GM21529 (cell line): ENCODE data around the gene SSX2IP.
"Not testable (repeated sequence)": the region's sequence is repeated elsewhere in the genome, so short reads cannot be mapped to it uniquely, and the experiment has no call there.

Experiments
- ATAC-seq: cut with Tn5 transposase; IDR thresholded peaks from one replicate; pipeline ENCODE4 v1.9.1; 2021; ENCODE audit not compliant: unreplicated experiment

Gene SSX2IP, protein sequence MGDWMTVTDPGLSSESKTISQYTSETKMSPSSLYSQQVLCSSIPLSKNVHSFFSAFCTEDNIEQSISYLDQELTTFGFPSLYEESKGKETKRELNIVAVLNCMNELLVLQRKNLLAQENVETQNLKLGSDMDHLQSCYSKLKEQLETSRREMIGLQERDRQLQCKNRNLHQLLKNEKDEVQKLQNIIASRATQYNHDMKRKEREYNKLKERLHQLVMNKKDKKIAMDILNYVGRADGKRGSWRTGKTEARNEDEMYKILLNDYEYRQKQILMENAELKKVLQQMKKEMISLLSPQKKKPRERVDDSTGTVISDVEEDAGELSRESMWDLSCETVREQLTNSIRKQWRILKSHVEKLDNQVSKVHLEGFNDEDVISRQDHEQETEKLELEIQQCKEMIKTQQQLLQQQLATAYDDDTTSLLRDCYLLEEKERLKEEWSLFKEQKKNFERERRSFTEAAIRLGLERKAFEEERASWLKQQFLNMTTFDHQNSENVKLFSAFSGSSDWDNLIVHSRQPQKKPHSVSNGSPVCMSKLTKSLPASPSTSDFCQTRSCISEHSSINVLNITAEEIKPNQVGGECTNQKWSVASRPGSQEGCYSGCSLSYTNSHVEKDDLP

DNA sequence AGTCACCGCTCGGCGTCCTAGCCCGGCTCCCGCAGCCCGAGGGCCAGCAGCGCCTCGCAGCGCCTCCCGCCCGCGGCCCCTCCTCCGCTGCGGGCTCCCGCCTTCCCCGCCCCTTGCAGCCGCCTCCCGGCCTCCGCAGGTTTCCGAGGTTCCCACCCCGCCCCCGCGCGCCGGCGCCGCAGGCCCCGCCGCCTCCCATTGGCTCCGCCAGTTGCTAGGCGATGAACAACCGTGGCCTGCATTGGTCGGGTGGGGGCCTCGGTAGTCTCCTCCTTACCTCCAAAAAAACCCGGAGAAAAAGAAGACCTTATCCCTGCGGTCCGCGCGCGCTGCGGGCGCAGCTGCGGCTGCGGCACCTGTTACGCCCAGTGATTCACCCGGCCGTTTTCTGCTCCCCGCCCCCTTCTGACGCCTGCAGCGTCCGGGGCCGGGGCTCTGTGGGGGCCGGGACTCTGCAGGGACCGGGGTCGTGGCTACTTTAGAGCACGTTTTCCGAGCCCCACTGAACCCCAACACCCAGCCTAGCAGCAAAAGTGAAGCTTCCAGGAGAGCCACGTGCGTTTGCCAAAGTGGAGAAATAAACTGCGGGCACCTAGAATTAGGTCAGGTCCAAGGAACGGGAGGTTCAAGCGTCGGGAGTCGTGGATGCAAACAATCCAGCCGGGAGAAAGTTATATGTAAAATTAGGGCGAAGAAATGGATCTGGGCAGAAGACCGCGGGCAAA is at the start of gene SSX2IP:
TSS of gene SSX2IP (minus strand) at position 65 of the 725 bp plus-strand sequence. CDS start 19,242 bp downstream, outside the sequence.
- peak; percentile 90 for ATAC-seq

DNA sequence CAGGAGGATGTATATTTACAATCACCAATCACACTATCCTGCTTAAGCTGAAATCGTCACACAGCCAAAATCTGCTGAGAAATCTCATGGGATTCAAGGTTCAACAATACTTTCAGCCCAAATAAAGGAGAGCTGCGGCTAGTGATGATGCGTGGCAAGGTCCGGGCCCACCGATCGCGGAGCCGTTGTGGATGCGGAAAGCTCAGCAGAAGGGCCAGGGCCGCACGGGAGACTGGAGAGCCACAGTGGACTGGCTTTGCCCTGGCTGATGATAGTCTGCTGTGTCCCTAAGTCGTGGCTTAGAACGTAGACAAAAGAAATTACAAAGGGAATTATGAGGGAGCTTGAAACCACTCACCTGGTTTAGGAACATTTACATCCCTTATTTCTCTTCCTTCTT is 48.0 kb upstream of the SSX2IP start:
- no peak for ATAC-seq

DNA sequence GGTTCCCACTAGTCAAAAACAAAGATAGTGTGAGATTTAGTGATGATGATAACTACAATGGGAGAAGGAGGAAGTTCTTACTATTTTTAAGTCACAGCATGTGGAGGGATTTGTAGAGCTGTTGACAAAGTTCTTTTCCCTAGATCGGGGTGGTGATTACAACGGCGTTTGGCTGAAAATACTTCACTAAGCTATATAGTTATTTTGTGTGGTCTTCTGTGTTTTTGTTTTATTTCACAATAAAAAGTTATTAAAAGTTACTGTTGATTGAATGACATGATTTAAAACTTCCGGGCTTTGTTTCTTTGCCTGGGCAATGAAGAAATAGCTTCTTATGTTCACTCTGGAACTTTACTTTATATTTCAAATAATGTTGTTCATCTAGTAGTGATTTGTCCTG is 47.3 kb upstream of the SSX2IP start:
- ATAC-seq = no peak

DNA sequence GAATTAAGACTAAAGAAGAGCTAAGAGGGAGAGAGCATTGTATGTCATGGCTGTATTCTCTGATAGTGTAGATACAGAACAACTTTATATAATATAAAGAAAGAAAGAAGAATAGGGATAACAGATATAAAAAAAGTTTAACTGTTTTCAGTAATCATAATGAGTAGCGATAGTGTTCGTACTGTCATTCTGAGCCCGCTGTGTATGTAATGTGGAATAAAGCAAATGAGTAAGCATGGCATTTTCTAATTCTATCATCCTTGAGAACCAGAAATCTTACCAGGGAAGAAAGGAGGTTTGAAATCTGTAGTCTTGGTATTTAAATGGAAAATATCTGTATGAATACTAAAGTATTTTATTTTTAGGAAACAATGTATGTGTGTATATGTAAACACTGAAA is 46.7 kb upstream of the SSX2IP start:
- ATAC-seq = no peak

DNA sequence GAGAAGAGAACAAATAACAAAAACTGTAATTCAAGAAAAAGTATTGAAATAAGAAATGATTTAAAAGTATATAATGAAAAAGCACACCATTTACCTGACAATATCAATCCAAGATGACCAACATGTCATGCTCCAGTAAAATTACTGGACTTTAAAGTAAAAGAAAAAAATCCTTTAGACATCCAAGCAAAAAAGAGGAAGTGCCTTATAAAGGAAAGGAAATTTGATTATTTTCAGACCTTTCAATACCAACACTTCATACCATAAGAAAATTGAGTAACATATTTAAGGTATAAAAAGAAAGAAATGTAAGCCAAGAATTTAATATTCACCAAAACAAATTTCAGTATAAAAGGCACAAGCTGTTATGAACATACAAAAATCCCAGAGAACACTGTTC is 46.2 kb upstream of the SSX2IP start:
- no peak for ATAC-seq

- no peak for ATAC-seq
Observed at GRCh38 chr1:84735483-84735882, 45.2 kb upstream of the SSX2IP start.

DNA sequence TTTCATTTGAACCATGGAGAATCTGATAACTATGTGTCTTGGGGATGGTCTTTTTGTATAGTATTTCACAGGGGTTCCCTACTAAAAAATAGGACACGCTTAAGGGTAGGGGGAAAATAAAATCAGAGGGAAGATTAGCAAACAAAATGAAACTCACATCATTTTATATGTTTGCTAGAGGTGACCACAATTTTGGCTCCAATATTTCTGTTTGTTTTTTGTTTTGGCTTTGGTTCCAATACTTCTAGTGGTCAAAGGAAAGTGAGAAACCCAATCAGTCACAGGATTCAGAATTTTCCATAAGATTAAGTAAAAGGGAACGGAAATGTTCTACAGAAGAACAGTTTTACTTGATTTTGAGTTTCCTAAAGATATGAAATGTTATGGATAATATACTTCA is 42.3 kb upstream of the SSX2IP start:
- no peak for ATAC-seq

DNA sequence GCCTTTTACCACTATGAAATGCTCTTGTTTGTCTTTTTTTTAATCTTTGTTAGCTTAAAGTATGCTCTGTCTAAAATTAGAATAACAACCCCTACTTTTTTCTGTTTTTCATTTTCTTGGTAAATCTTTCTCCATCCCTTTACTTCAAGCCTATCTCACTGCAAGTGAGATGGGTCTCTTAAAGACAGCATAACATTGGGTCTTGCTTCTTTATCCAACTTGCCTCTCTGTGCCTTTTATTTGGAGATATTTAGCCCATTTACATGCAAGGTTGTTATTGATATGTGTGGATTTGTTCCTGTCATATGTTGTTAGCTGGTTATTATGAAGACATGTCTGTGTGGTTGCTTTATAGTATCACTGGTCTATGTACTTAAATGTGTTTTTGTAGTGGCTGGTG is 41.3 kb upstream of the SSX2IP start:
- ATAC-seq = no peak

DNA sequence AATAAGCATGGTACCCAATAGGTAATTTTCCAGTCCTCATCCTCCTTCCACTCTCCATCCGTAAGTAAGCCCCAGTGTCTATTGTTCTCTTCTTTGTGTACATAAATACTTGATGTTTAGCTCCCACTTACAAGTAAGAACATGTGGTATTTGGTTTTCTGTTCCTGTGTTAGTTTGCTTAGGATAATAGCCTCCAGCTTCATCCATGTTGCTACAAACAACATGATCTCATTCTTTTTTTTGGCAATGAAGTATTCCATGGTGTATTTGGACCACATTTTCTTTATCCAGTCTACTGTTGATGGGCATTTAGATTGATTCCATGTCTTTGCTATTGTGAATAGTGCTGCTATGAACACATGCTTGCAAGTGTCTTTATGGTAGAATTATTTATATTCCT is 37.5 kb upstream of the SSX2IP start:
- ATAC-seq = not testable (repeated sequence)

DNA sequence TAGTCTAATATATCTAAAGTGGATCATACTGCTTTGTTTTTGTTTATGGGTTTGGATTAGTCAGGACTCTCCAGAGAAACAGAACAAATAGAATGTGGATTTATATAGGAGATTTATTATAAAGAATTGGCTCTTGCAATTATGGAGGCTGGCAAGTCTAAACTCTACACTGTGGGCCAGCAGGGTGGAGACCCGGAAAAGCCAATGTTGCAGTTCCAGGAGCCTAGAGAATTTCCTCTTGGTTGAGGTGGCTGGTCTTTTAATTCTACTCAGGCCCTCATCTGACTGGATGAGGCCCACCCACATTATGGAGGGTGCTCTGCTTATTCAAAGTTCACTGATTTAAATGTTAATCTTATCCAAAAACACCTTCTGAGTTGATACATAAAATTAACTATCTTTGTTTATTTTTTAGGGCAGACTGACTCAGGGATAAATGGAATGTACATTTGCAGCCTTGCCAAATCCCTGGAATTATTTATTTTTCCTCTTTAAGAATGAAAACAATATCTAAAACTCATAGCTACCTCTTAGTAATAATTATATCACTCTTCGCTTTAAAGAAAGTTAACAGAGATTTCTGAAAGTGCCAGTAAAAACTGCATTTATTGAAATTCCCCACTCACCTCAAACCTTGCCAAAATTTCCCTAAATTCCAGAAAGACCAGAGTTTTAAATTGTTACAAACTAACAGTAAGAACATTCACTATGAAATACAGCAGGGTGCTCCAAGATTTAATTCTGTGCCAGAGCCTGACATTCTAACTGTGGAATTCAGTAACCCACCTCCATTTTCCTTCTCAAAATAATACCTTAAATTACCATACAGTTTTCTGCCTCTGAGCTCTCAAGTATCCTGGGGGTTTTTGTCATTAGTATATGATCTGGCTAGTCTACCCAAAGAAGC is 36.6 kb upstream of the SSX2IP start:
- ATAC-seq = no peak

GRCh38 chr1:84724128-84724860 is 34.0 kb upstream of the SSX2IP start:
- no peak for ATAC-seq

DNA sequence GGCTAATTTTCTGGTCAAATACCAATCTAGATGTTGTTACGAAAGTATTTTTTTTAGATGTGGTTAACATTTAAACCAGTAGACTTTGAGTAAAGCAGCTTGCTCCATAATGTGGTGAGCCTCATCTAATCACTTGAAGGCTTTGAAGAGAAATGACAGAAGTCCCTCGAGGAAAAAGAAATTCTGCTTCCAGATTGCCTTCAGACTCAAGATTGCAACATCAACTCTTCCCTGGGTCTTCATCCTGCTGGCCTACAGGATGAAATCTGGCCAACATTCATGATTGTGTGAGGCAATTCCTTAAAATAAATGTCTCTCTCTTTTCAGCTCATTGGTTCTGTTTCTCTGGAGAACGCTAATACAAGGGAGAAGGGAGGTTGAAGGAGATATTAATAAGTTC is 32.5 kb upstream of the SSX2IP start:
- ATAC-seq = no peak

GRCh38 chr1:84721872-84722271 is 31.6 kb upstream of the SSX2IP start:
- not testable (repeated sequence) for ATAC-seq

- no peak for ATAC-seq
Observed at GRCh38 chr1:84721152-84721551, 30.9 kb upstream of the SSX2IP start.

DNA sequence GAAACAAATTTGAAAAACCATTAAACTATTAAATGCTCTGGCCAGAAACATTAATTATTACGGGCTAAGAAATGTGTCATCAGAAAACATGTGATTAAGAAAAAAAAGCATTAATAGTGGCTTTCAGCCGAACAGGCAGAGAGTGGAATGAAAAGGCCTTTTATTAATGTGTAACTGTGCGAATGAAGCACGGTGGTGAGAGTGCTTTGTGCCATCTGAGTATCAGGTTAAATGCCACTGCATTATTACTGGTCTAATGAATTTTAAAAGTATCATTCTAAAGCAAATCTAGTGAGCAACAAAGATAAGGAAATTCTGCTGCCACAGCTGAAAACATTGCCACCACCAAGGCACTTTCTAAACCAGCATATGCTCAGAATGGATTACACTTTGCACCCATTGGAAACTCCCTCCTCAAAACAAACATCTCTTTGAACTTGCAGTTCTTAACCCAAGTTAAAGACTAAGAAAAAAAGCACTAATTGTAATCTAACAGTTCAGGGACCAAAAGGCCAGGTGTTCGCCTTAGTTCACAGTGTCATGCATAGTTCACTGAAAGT is 30.0 kb upstream of the SSX2IP start:
- peak; percentile 51 for ATAC-seq

- ATAC-seq = no peak
Observed at GRCh38 chr1:84719543-84720217, 29.4 kb upstream of the SSX2IP start.

DNA sequence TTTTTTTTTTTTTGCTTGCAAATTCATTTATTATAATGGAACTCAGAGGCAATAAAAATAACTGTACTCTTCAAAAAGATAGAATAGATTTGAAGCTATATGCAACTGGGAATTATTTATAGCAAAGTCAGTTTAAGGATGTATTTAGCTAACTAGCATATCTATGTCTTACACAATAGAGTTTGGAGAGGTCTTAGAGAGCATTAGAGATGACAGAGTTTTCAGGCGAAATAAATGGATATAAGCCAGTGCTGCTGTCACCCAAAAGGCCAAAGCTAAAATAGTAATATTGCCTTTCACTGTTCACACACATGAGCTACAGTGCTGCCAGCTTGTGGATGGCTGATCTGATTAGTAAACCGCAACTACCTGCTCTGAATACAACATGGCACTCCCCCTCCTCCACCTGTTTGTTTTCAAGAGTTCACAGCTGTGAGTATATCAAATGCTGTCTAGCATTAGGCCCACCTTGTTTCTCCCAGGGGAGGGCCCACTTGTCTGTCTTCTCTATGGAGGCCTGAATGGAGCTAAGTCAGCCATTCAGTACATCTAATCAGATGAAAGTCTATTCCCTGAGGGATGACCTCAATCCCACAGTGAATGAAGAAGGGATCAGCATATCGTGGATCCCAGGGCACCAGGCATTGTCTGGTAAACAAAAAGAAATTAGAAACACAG is 25.2 kb upstream of the SSX2IP start:
- no peak for ATAC-seq

DNA sequence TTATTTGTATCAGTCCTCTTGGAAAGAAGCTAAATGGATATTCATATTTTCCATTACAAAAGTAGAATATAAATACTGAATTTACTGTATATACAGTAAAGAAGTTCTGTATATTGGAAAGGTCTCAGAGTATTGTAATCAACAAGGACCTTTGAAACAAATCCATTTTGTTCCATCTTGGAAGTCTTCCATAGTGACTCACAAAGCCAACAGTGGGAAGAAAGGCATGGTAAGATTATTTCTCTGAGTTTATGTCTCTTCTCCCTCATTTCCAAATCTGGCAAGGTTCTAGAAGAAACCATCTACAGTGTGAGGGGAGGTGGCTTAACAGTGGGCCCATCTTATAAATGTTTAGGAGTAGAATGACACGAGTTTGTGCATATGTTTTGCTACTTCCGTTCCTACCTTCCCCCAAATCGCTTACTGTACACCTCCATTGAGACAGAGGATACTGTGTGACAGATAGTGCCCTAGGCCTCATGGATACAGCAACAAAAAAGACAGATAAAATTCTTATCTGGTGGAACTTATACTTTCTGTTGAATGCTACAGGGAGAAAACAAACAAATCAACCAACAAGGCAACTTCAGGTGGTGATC is 22.1 kb upstream of the SSX2IP start:
- ATAC-seq = no peak
